Neutrophil (primary cell): ENCODE results near the gene SLC45A1.

ENCODE experiments used
- H3K27ac ChIP-seq: fragments of 200-600 bp; sonication (generic); 2 replicates; pipeline ENCODE4 v1.5.1; 2016; ENCODE audit warnings: mild to moderate bottlenecking, moderate library complexity
- H3K27me3 ChIP-seq: fragments of 200-600 bp; sonication (generic); 2 replicates; pipeline ENCODE4 v1.6.0; 2016; ENCODE audit warnings: mild to moderate bottlenecking
- H3K36me3 ChIP-seq: fragments of 200-600 bp; sonication (generic); 2 replicates; pipeline ENCODE4 v1.5.1; 2017
- H3K4me1 ChIP-seq, 2 experiments: fragments of 200-600 bp in 1 of 2; sonication (generic) in 1 of 2; 1 replicate in 1 of 2; 2 replicates in 1 of 2; pipeline versions ENCODE4 v1.5.1 to v1.6.1; 2013 to 2016; ENCODE audit warnings: low read depth in 1 of 2, low read length in 1 of 2, mild to moderate bottlenecking in 1 of 2, moderate library complexity in 1 of 2; ENCODE audit not compliant: control insufficient read depth in 1 of 2, insufficient read depth in 1 of 2
- H3K4me3 ChIP-seq, 2 experiments: fragments of 200-600 bp in 1 of 2; sonication (generic) in 1 of 2; 1 replicate in 1 of 2; 2 replicates in 1 of 2; pipeline ENCODE4 v1.5.1; 2013 to 2016; ENCODE audit warnings: low read depth in 1 of 2, low read length in 1 of 2, mild to moderate bottlenecking in 1 of 2, moderate library complexity in 1 of 2
- H3K9me3 ChIP-seq: fragments of 200-600 bp; sonication (generic); 2 replicates; pipeline ENCODE4 v1.5.1; 2016
- TF ChIP-seq, protein P1 (sequence below): fragments of 200-600 bp; sonication (generic); IDR thresholded peaks from 2 replicates; pipeline ENCODE4 v1.5.1; 2016; ENCODE audit warnings: antibody characterized with exemption

SLC45A1 gene

DNA sequence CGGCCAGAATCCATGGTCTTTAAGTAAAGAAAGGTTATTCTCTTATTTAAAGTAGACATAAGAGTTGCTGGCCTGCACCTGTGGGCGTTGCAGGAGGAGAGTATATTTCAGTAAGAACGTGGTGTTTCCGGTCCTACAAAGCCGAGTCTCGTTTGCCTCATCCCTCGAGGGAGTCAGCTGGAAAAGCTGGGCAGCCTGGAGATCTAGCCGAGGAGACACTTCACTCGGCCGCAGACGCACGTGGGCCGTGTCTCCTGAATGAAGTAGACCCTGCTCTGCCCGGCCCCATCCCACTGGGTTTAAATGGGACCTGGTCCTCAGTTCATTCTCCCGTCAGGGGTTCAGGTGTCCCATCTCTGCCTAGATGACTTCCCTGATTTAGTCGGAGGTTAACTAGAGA, 14.9 kb downstream of the SLC45A1 start:
- H3K4me1 ChIP-seq: no peaks in the 10 kb centered on the region

GRCh38 chr1:8333246-8333987, 15.5 kb downstream of the SLC45A1 start:
- Histone ChIP-seq H3K36me3 (no peaks in the 10 kb centered on the region), H3K27ac (no peak overlapping the region), H3K4me3 (no peak overlapping the region), H3K4me1 (no peaks in the 10 kb centered on the region), H3K27me3 (no peaks in the 10 kb centered on the region), H3K9me3 (no peaks in the 10 kb centered on the region)
- TF ChIP-seq, protein P1, sequence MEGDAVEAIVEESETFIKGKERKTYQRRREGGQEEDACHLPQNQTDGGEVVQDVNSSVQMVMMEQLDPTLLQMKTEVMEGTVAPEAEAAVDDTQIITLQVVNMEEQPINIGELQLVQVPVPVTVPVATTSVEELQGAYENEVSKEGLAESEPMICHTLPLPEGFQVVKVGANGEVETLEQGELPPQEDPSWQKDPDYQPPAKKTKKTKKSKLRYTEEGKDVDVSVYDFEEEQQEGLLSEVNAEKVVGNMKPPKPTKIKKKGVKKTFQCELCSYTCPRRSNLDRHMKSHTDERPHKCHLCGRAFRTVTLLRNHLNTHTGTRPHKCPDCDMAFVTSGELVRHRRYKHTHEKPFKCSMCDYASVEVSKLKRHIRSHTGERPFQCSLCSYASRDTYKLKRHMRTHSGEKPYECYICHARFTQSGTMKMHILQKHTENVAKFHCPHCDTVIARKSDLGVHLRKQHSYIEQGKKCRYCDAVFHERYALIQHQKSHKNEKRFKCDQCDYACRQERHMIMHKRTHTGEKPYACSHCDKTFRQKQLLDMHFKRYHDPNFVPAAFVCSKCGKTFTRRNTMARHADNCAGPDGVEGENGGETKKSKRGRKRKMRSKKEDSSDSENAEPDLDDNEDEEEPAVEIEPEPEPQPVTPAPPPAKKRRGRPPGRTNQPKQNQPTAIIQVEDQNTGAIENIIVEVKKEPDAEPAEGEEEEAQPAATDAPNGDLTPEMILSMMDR: no peak

More for the DNA sequence above, 14.9 kb downstream of the SLC45A1 start:
- Histone ChIP-seq H3K4me3 (no peak overlapping the region), H3K27me3 (no peaks in the 10 kb centered on the region), H3K36me3 (no peaks in the 10 kb centered on the region), H3K27ac (no peak overlapping the region), H3K9me3 (no peaks in the 10 kb centered on the region)
- TF ChIP-seq, protein P1: no peak

- Histone ChIP-seq H3K27me3 (no peaks in the 10 kb centered on the region), H3K36me3 (no peaks in the 10 kb centered on the region), H3K4me3 (no peak overlapping the region), H3K27ac (no peak overlapping the region), H3K9me3 (no peaks in the 10 kb centered on the region), H3K4me1 (no peaks in the 10 kb centered on the region)
- TF ChIP-seq, protein P1: no peak
These were observed 16.4 kb downstream of the SLC45A1 start for GRCh38 chr1:8334106-8334851.

GRCh38 chr1:8335246-8335645, 17.3 kb downstream of the SLC45A1 start:
- H3K9me3 ChIP-seq: no peaks in the 10 kb centered on the region
- no peak overlapping the region for H3K27ac ChIP-seq
- TF ChIP-seq, protein P1: no peak
- no peaks in the 10 kb centered on the region for H3K27me3 ChIP-seq
- H3K36me3 ChIP-seq: no peaks in the 10 kb centered on the region
- H3K4me3 ChIP-seq: no peak overlapping the region
- no peaks in the 10 kb centered on the region for H3K4me1 ChIP-seq

DNA sequence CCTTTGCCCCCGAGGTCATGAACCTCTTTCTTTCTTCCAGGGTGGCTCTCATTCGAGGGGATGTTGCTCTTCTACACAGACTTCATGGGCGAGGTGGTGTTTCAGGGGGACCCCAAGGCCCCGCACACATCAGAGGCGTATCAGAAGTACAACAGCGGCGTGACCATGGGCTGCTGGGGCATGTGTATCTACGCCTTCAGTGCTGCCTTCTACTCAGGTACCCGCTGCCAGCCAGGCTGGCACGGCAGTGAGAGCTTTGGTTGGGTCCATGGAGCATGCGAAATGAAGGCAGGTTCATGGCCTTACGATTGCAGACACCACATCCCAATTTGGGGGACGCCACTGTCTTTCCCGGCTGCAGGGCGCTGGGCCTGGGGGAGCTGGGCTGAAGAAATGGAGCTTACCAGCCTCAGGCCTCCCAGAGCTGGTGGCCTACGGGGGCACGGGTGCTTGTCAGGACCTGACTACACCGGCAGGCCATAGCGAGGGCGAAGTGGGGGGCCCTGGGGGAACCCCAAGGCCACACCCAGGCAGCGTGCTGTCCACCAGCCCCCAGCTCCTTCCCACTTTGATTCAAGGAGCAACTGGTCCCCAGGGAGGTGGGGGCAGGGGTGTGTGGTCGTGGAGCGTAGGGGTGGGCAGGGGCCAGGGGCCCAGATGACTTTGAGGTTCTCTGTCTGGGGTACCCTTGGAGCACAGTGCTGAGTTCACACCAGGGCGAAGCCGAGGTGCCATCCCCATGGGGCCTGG, 20.0 kb downstream of the SLC45A1 start:
- H3K4me1 ChIP-seq: no peaks in the 10 kb centered on the region
- TF ChIP-seq, protein P1: no peak
- H3K27ac ChIP-seq: no peak overlapping the region

More for the DNA sequence above, 20.0 kb downstream of the SLC45A1 start:
- H3K36me3 ChIP-seq: no peaks in the 10 kb centered on the region
- no peaks in the 10 kb centered on the region for H3K9me3 ChIP-seq
- no peaks in the 10 kb centered on the region for H3K27me3 ChIP-seq
- no peak overlapping the region for H3K4me3 ChIP-seq
